SK-N-SH (cell line): Measurements from ENCODE around the gene PPP2R2B. TPM values are rescaled to one million over a fixed set of nuclear protein-coding genes. Genes with fewer than 3 reads are reported as not detected.

Source experiments
- CTCF ChIA-PET: fragments of 300-600, 350-600 bp; formaldehyde crosslinking; extraction: SDS; loops from one replicate; lab custom pipeline; 2021; lab: Yijun Ruan, JAX
- POLR2A ChIA-PET: fragments of 350-600 bp; sonication (Branson Sonifier 250); formaldehyde crosslinking; extraction: SDS; loops from one replicate; lab custom pipeline; 2020; ENCODE audit warnings: antibody characterized with exemption, inconsistent platforms; lab: Yijun Ruan, JAX
- DNase-seq: peaks from one replicate; pipeline ENCODE4 v3.0.0; 2012
- H2AFZ ChIP-seq: fragments of 200-600 bp; sonication (generic); 2 replicates; pipeline ENCODE4 v1.8.1; 2016; ENCODE audit warnings: antibody characterized with exemption, mild to moderate bottlenecking, low read depth
- H3F3A ChIP-seq: fragments of 200-600 bp; sonication (generic); replicated peaks from 2 replicates; pipeline ENCODE3; 2016; ENCODE audit warnings: antibody characterized with exemption, mild to moderate bottlenecking; ENCODE audit not compliant: insufficient read depth
- H3K27ac ChIP-seq, 2 experiments: fragments of 200-500 bp in 1 of 2; fragments of 200-600 bp in 1 of 2; sonication (Bioruptor generic) in 1 of 2; sonication (generic), shearing (Covaris generic) in 1 of 2; 2 replicates each; pipeline versions ENCODE4 v1.5.1 to v1.6.1; 2014 to 2016; ENCODE audit warnings: low read depth in 2 of 2, inconsistent platforms in 1 of 2, low read length in 1 of 2, mild to moderate bottlenecking in 1 of 2, mixed read lengths in 1 of 2
- H3K27me3 ChIP-seq: fragments of 200-600 bp; sonication (generic), shearing (Covaris generic); 2 replicates; pipeline ENCODE4 v1.6.1; 2016; ENCODE audit warnings: mixed run types; ENCODE audit not compliant: insufficient read depth
- H3K36me3 ChIP-seq, 2 experiments: fragments of 200-500 bp in 1 of 2; fragments of 200-600 bp in 1 of 2; sonication (Bioruptor generic) in 1 of 2; sonication (generic) in 1 of 2; replicated peaks in 1 of 2; 2 replicates each; pipeline versions ENCODE3 to v1.5.1; 2014 to 2016; ENCODE audit warnings: low read length in 1 of 2, mild to moderate bottlenecking in 1 of 2; ENCODE audit not compliant: insufficient read depth in 2 of 2, control insufficient read depth in 1 of 2
- H3K4me1 ChIP-seq, 2 experiments: fragments of 200-500 bp in 1 of 2; fragments of 200-600 bp in 1 of 2; sonication (Bioruptor generic) in 1 of 2; sonication (generic), shearing (Covaris generic) in 1 of 2; 2 replicates each; pipeline versions ENCODE4 v1.5.1 to v1.6.1; 2014 to 2016; ENCODE audit warnings: low read depth in 1 of 2, low read length in 1 of 2, mixed run types in 1 of 2; ENCODE audit not compliant: insufficient read depth in 2 of 2, control insufficient read depth in 1 of 2
- H3K4me2 ChIP-seq: fragments of 200-600 bp; sonication (generic), shearing (Covaris generic); 2 replicates; pipeline ENCODE4 v1.6.1; 2017; ENCODE audit warnings: mixed run types
- H3K4me3 ChIP-seq, 2 experiments: fragments of 200-500 bp in 1 of 2; fragments of 200-600 bp in 1 of 2; sonication (Bioruptor generic) in 1 of 2; sonication (generic), shearing (Covaris generic) in 1 of 2; 2 replicates each; pipeline versions ENCODE4 v1.5.1 to v1.8.1; 2014 to 2016; ENCODE audit warnings: low read depth in 2 of 2, inconsistent platforms in 1 of 2, low read length in 1 of 2, mild to moderate bottlenecking in 1 of 2, mixed read lengths in 1 of 2, moderate library complexity in 1 of 2
- H3K79me2 ChIP-seq: fragments of 200-600 bp; sonication (generic); 2 replicates; pipeline ENCODE4 v1.8.1; 2017; ENCODE audit warnings: mild to moderate bottlenecking; ENCODE audit not compliant: insufficient read depth
- H3K9ac ChIP-seq: fragments of 200-600 bp; sonication (generic); 2 replicates; pipeline ENCODE4 v1.6.1; 2017; ENCODE audit warnings: mixed run types
- H3K9me2 ChIP-seq: fragments of 200-600 bp; sonication (generic); 2 replicates; pipeline ENCODE4 v1.6.1; 2017; ENCODE audit warnings: mixed run types
- H3K9me3 ChIP-seq: fragments of 200-600 bp; sonication (generic); 2 replicates; pipeline ENCODE4 v1.6.1; 2017; ENCODE audit warnings: mixed run types, mild to moderate bottlenecking, moderate library complexity
- H4K20me1 ChIP-seq: fragments of 200-600 bp; sonication (generic); 2 replicates; pipeline ENCODE4 v1.6.1; 2017; ENCODE audit warnings: mild to moderate bottlenecking, mixed run types; ENCODE audit not compliant: insufficient read depth
- ELF1 ChIP-seq: IDR thresholded peaks from 2 replicates; pipeline ENCODE4 v1.4.0; 2012
- EP300 ChIP-seq, 2 experiments: IDR thresholded peaks; 2 replicates each; pipeline versions ENCODE4 v1.4.0 to v1.6.1; 2012; ENCODE audit warnings: borderline replicate concordance in 1 of 2, low read depth in 1 of 2, low read length in 1 of 2
- FOXJ3 ChIP-seq: sonication (generic); formaldehyde crosslinking; IDR thresholded peaks from 2 replicates; pipeline ENCODE4 v1.5.1; 2020; ENCODE audit warnings: mild to moderate bottlenecking, missing genetic modification reagents
- FOXM1 ChIP-seq: IDR thresholded peaks from 2 replicates; pipeline ENCODE4 v1.4.0; 2012; ENCODE audit warnings: low read depth, mild to moderate bottlenecking
- GABPA ChIP-seq: IDR thresholded peaks from 2 replicates; pipeline ENCODE4 v1.4.0; 2012; ENCODE audit warnings: low read depth, mild to moderate bottlenecking
- GATA2 ChIP-seq: sonication (generic); formaldehyde crosslinking; IDR thresholded peaks from 2 replicates; pipeline ENCODE4 v1.5.0; 2020; ENCODE audit warnings: mild to moderate bottlenecking, missing genetic modification reagents
- JUND ChIP-seq: IDR thresholded peaks from 2 replicates; pipeline ENCODE4 v1.4.0; 2012
- POLR2AphosphoS5 ChIP-seq: IDR thresholded peaks from 2 replicates; pipeline ENCODE4 v1.6.1; 2012; ENCODE audit warnings: low read depth, low read length
- RFX5 ChIP-seq: IDR thresholded peaks from 2 replicates; pipeline ENCODE4 v1.6.1; 2012; ENCODE audit warnings: mild to moderate bottlenecking, improper control_type of control experiment, low read length
- RXRA ChIP-seq: IDR thresholded peaks from 2 replicates; pipeline ENCODE4 v1.4.0; 2012; ENCODE audit warnings: low read depth, mild to moderate bottlenecking, borderline replicate concordance
- SMC3 ChIP-seq: IDR thresholded peaks from 2 replicates; pipeline ENCODE4 v1.6.1; 2012; ENCODE audit warnings: low read depth, low read length, improper control_type of control experiment
- TAF1 ChIP-seq: IDR thresholded peaks from 2 replicates; pipeline ENCODE4 v1.6.1; 2012; ENCODE audit warnings: low read depth, mild to moderate bottlenecking, low read length, moderate library complexity, borderline replicate concordance
- TCF12 ChIP-seq: IDR thresholded peaks from 2 replicates; pipeline ENCODE4 v1.4.0; 2012
- TEAD4 ChIP-seq: IDR thresholded peaks from 2 replicates; pipeline ENCODE4 v1.4.0; 2012; ENCODE audit warnings: mild to moderate bottlenecking, borderline replicate concordance; ENCODE audit not compliant: insufficient read depth
- WGBS: methylation state at CpG from one replicate; pipeline ENCODE4 v1.1.6; 2017; ENCODE audit warnings: low lambda C conversion rate; 5-methylcytosine and 5-hydroxymethylcytosine counted together
- polyA plus RNA-seq, 3 experiments: library from polyadenylated mRNA; depleted of rRNA; stranded (reverse); fragments of >200 nt; gene quantifications; 2 replicates each; pipeline ENCODE4 v1.2.3, GENCODE V29; 2012
- TF ChIP-seq, protein P1 (sequence below): fragments of 150-350 bp; IDR thresholded peaks from 2 replicates; pipeline ENCODE4 v1.6.1; 2016; ENCODE audit warnings: mild to moderate bottlenecking, low read depth, low read length
- TF ChIP-seq, protein P2 (sequence below): IDR thresholded peaks from 2 replicates; pipeline ENCODE4 v1.4.0; 2012; ENCODE audit warnings: low read depth, borderline replicate concordance
- TF ChIP-seq, protein P3 (sequence below): IDR thresholded peaks from 2 replicates; pipeline ENCODE4; 2012
- TF ChIP-seq, protein P4 (sequence below): IDR thresholded peaks from 2 replicates; pipeline ENCODE4 v1.4.0; 2012; ENCODE audit warnings: low read depth, borderline replicate concordance
- TF ChIP-seq, protein P5 (sequence below): fragments of 150-350 bp; IDR thresholded peaks from 2 replicates; pipeline ENCODE4 v1.6.1; 2017; ENCODE audit warnings: antibody characterized with exemption, low read length, low read depth, borderline replicate concordance

PPP2R2B gene
- polyA plus RNA-seq, 1 of the 3 experiments (the other 2 are of a cell fraction): 11.4 TPM

DNA sequence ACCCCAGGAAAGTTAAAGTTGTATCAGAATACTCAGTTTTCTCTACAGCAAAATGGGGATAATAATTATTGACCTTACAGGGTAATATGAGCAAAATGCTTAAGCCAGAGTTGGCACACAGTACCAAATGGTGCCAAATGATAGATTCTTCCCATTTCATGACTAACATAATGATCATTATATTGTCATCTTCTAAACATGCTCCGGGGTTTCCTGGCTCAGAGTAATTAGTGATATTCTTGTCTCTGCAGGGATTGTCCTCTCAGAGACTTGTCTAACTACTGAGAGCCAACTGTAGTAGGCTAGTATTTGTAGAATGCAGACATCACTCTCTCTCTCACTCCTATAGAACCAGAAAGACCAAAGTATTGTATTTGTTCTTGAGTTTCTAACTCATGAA lies 25.2 kb upstream of the PPP2R2B start:
- H3K9me3 ChIP-seq: no peaks in the 10 kb centered on the region
- H4K20me1 ChIP-seq: no peaks in the 10 kb centered on the region
- H3K9ac ChIP-seq: no peak overlapping the region
- no peaks in the 10 kb centered on the region for H3K4me1 ChIP-seq
- ChIA-PET CTCF (no interaction called here), POLR2A (no interaction called here)
- no peaks in the 10 kb centered on the region for H3K36me3 ChIP-seq
- no peak overlapping the region for H3K4me2 ChIP-seq
- H3K27ac ChIP-seq: no peak overlapping the region
- no peaks in the 10 kb centered on the region for H3K9me2 ChIP-seq
- H3K79me2 ChIP-seq: no peaks in the 10 kb centered on the region
- H3K27me3 ChIP-seq: no peaks in the 10 kb centered on the region
- no peak overlapping the region for H2AFZ ChIP-seq
- no peak overlapping the region for H3K4me3 ChIP-seq
- 47% methylated on average over 1 of the region's 1 CpG for WGBS
- H3F3A ChIP-seq: peaks cover 3% of the 10 kb centered on the region
- no peak for TF ChIP-seq TCF12
- TF ChIP-seq SMC3: no peak
- TF ChIP-seq FOXJ3 (CRISPR knock-in tag): no peak
- TF ChIP-seq GABPA: no peak
- no peak for TF ChIP-seq GATA2 (CRISPR knock-in tag)
- TF ChIP-seq, protein P1, sequence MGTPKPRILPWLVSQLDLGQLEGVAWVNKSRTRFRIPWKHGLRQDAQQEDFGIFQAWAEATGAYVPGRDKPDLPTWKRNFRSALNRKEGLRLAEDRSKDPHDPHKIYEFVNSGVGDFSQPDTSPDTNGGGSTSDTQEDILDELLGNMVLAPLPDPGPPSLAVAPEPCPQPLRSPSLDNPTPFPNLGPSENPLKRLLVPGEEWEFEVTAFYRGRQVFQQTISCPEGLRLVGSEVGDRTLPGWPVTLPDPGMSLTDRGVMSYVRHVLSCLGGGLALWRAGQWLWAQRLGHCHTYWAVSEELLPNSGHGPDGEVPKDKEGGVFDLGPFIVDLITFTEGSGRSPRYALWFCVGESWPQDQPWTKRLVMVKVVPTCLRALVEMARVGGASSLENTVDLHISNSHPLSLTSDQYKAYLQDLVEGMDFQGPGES: no peak
- TF ChIP-seq, protein P2, sequence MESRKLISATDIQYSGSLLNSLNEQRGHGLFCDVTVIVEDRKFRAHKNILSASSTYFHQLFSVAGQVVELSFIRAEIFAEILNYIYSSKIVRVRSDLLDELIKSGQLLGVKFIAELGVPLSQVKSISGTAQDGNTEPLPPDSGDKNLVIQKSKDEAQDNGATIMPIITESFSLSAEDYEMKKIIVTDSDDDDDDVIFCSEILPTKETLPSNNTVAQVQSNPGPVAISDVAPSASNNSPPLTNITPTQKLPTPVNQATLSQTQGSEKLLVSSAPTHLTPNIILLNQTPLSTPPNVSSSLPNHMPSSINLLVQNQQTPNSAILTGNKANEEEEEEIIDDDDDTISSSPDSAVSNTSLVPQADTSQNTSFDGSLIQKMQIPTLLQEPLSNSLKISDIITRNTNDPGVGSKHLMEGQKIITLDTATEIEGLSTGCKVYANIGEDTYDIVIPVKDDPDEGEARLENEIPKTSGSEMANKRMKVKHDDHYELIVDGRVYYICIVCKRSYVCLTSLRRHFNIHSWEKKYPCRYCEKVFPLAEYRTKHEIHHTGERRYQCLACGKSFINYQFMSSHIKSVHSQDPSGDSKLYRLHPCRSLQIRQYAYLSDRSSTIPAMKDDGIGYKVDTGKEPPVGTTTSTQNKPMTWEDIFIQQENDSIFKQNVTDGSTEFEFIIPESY: no peak
- TF ChIP-seq, protein P3, sequence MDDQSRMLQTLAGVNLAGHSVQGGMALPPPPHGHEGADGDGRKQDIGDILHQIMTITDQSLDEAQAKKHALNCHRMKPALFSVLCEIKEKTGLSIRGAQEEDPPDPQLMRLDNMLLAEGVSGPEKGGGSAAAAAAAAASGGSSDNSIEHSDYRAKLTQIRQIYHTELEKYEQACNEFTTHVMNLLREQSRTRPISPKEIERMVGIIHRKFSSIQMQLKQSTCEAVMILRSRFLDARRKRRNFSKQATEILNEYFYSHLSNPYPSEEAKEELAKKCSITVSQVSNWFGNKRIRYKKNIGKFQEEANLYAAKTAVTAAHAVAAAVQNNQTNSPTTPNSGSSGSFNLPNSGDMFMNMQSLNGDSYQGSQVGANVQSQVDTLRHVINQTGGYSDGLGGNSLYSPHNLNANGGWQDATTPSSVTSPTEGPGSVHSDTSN: no peak
- no peak for TF ChIP-seq RXRA
- TF ChIP-seq JUND: no peak
- no peak for TF ChIP-seq TAF1
- no peak for TF ChIP-seq POLR2AphosphoS5
- TF ChIP-seq, protein P4, sequence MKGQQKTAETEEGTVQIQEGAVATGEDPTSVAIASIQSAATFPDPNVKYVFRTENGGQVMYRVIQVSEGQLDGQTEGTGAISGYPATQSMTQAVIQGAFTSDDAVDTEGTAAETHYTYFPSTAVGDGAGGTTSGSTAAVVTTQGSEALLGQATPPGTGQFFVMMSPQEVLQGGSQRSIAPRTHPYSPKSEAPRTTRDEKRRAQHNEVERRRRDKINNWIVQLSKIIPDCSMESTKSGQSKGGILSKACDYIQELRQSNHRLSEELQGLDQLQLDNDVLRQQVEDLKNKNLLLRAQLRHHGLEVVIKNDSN: no peak
- DNase-seq: no peak

DNA sequence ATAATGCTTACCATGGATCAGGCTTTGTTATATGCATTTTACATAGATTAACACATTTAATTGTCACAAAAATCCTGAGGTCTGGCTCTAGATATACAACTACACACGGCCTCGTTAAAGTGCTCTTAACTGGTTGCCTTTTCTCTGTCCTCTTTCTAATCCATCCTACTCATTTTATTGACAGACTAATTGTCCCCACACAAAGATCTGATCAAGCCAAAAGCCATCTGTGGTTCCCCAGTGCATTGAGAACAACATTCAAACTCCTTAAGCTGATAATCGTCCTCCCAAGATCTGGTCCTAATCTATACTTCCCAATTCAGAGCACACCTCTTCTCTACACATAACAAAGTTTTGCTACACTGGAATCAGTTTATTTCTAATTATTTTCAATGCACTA lies 23.9 kb upstream of the PPP2R2B start:
- DNase-seq: no peak
- no peaks in the 10 kb centered on the region for H3K79me2 ChIP-seq
- TF ChIP-seq TEAD4 (no peak), RFX5 (no peak), FOXM1 (no peak), EP300 (IDR thresholded peaks at IDR 0.05; ENCODE audit: borderline replicate concordance in 1 of 2, low read depth in 1 of 2, low read length in 1 of 2) (no peak), POLR2AphosphoS5 (no peak), ELF1 (no peak), RXRA (no peak)
- TF ChIP-seq, protein P5, sequence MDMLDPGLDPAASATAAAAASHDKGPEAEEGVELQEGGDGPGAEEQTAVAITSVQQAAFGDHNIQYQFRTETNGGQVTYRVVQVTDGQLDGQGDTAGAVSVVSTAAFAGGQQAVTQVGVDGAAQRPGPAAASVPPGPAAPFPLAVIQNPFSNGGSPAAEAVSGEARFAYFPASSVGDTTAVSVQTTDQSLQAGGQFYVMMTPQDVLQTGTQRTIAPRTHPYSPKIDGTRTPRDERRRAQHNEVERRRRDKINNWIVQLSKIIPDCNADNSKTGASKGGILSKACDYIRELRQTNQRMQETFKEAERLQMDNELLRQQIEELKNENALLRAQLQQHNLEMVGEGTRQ: no peak
- TF ChIP-seq, protein P1: no peak
- TF ChIP-seq, protein P4: no peak
- TF ChIP-seq, protein P3: no peak

More for the DNA sequence above, 23.9 kb upstream of the PPP2R2B start:
- ChIA-PET CTCF (no interaction called here), POLR2A (no interaction called here)
- Histone ChIP-seq H3F3A (peaks cover 3% of the 10 kb centered on the region), H3K36me3 (no peaks in the 10 kb centered on the region), H3K9ac (no peak overlapping the region), H4K20me1 (no peaks in the 10 kb centered on the region), H3K9me2 (no peaks in the 10 kb centered on the region), H3K9me3 (no peaks in the 10 kb centered on the region), H3K27me3 (no peaks in the 10 kb centered on the region), H3K4me1 (no peaks in the 10 kb centered on the region), H3K4me3 (no peak overlapping the region), H3K4me2 (no peak overlapping the region), H2AFZ (no peak overlapping the region), H3K27ac (no peak overlapping the region)
- 81% methylated on average over 3 of the region's 3 CpGs for WGBS
